H1 (cell line): ENCODE measurements around the gene ZYG11B. TPM values are rescaled to one million over a fixed set of nuclear protein-coding genes. Genes with fewer than 3 reads are reported as not detected.
A peak's percentile ranks its signal among the peaks of the same experiment; 100 is the strongest.

ENCODE experiments used
- CTCF ChIA-PET: fragments of 300-600 bp; sonication (Branson Sonifier 250); formaldehyde crosslinking; loops from one replicate; lab custom pipeline; 2021; ENCODE audit not compliant: partially characterized antibody; lab: Charles Lee
- POLR2A ChIA-PET: fragments of 300-600 bp; sonication (Branson Sonifier 250); formaldehyde crosslinking; loops from one replicate; lab custom pipeline; 2021; ENCODE audit warnings: inconsistent platforms; ENCODE audit not compliant: partially characterized antibody; lab: Charles Lee
- DNase-seq, 2 experiments: peaks; one replicate each; pipeline versions ENCODE4 v3.0.0 to v3.0.0-alpha.2; 2010 to 2022; ENCODE audit warnings: low spot score in 2 of 2, low read depth in 1 of 2, mixed read lengths in 1 of 2
- FAIRE-seq: peaks from 2 replicates; lab custom pipeline; 2011; peaks lifted over from hg19 to GRCh38; lab: Jason Lieb, UNC
- H2AFZ ChIP-seq: 2 replicates; pipeline ENCODE4 v1.8.1; 2012; ENCODE audit warnings: low read length, inconsistent platforms
- H2AK5ac ChIP-seq: 2 replicates; pipeline ENCODE4 v1.6.1; 2013; ENCODE audit warnings: low read depth, low read length
- H2BK120ac ChIP-seq: replicated peaks from 2 replicates; pipeline ENCODE3; 2013; ENCODE audit warnings: low read depth, low read length, inconsistent platforms
- H2BK12ac ChIP-seq: 2 replicates; pipeline ENCODE4 v1.6.1; 2013; ENCODE audit warnings: low read depth, low read length
- H2BK15ac ChIP-seq: 2 replicates; pipeline ENCODE4 v1.6.1; 2013; ENCODE audit warnings: low read length
- H2BK20ac ChIP-seq: 2 replicates; pipeline ENCODE4 v1.6.1; 2013; ENCODE audit warnings: low read length
- H2BK5ac ChIP-seq: 2 replicates; pipeline ENCODE4 v1.6.1; 2013; ENCODE audit warnings: low read depth, low read length
- H3K14ac ChIP-seq: 2 replicates; pipeline ENCODE4 v1.6.1; 2013; ENCODE audit warnings: inconsistent platforms; ENCODE audit not compliant: insufficient read length
- H3K18ac ChIP-seq: 2 replicates; pipeline ENCODE4 v1.6.1; 2013; ENCODE audit warnings: low read length; ENCODE audit errors: extremely low read depth
- H3K23ac ChIP-seq: 2 replicates; pipeline ENCODE4 v1.6.1; 2013; ENCODE audit warnings: inconsistent platforms; ENCODE audit not compliant: insufficient read length
- H3K23me2 ChIP-seq: 2 replicates; pipeline ENCODE4 v1.6.1; 2013; ENCODE audit warnings: low read depth, low read length
- H3K27ac ChIP-seq: 2 replicates; pipeline ENCODE4 v1.6.1; 2011; ENCODE audit warnings: low read depth, low read length, inconsistent platforms
- H3K27me3 ChIP-seq, 4 experiments: replicated peaks in 1 of 4; 1 replicate in 1 of 4; 2 replicates in 3 of 4; pipeline versions ENCODE4 v1.6.1 to v1.8.1; 2011 to 2013; ENCODE audit warnings: low read length in 3 of 4, mild to moderate bottlenecking in 3 of 4, inconsistent platforms in 2 of 4, mixed read lengths in 2 of 4, moderate library complexity in 1 of 4; ENCODE audit not compliant: control insufficient read depth in 3 of 4, insufficient read depth in 3 of 4; ENCODE audit errors: extremely low read depth in 1 of 4
- H3K36me3 ChIP-seq, 4 experiments: 2 replicates each; pipeline versions ENCODE4 v1.6.1 to v1.8.1; 2011 to 2013; ENCODE audit warnings: mild to moderate bottlenecking in 4 of 4, low read length in 3 of 4, moderate library complexity in 2 of 4, control low read depth in 1 of 4, inconsistent platforms in 1 of 4; ENCODE audit not compliant: insufficient read depth in 4 of 4, control insufficient read depth in 2 of 4
- H3K4ac ChIP-seq: replicated peaks from 2 replicates; pipeline ENCODE3; 2013; ENCODE audit warnings: low read length, low read depth, mixed read lengths, inconsistent platforms; ENCODE audit not compliant: insufficient read length
- H3K4me1 ChIP-seq, 4 experiments: replicated peaks in 1 of 4; 1 replicate in 1 of 4; 2 replicates in 3 of 4; pipeline versions ENCODE4 v1.6.1 to v1.8.1; 2011 to 2013; ENCODE audit warnings: low read length in 3 of 4, inconsistent platforms in 2 of 4, mixed read lengths in 1 of 4; ENCODE audit not compliant: insufficient read depth in 4 of 4, control insufficient read depth in 3 of 4
- H3K4me2 ChIP-seq, 2 experiments: 2 replicates each; pipeline versions ENCODE4 v1.6.1 to v1.8.1; 2011 to 2013; ENCODE audit warnings: low read depth in 2 of 2, low read length in 2 of 2, control low read depth in 1 of 2, inconsistent platforms in 1 of 2, mild to moderate bottlenecking in 1 of 2; ENCODE audit not compliant: insufficient read depth in 1 of 2
- H3K4me3 ChIP-seq, 4 experiments: fragments of 200-600, 300-600 bp in 1 of 4; sonication (generic), shearing (Covaris generic), sonication (Bioruptor Twin) in 1 of 4; 2 replicates each; pipeline versions ENCODE4 v1.5.1 to v1.8.1; 2011 to 2016; ENCODE audit warnings: low read length in 4 of 4, low read depth in 3 of 4, control low read depth in 2 of 4, inconsistent platforms in 2 of 4, mild to moderate bottlenecking in 2 of 4, mixed read lengths in 1 of 4, moderate library complexity in 1 of 4; ENCODE audit not compliant: insufficient read depth in 2 of 4; ENCODE audit errors: extremely low read depth in 1 of 4
- H3K56ac ChIP-seq: replicated peaks from 2 replicates; pipeline ENCODE3; 2013; ENCODE audit warnings: low read depth, mild to moderate bottlenecking, mixed read lengths, low read length, inconsistent platforms; ENCODE audit not compliant: insufficient read length
- H3K79me1 ChIP-seq: 2 replicates; pipeline ENCODE4 v1.6.1; 2013; ENCODE audit warnings: low read depth, low read length, control low read depth
- H3K79me2 ChIP-seq, 2 experiments: 2 replicates each; pipeline versions ENCODE4 v1.6.1 to v1.8.1; 2012 to 2013; ENCODE audit warnings: low read length in 2 of 2, mild to moderate bottlenecking in 2 of 2, inconsistent platforms in 1 of 2; ENCODE audit not compliant: insufficient read depth in 2 of 2, control insufficient read depth in 1 of 2
- H3K9ac ChIP-seq, 4 experiments: replicated peaks in 1 of 4; 1 replicate in 1 of 4; 2 replicates in 3 of 4; pipeline versions ENCODE4 v1.6.1 to v1.8.1; 2011 to 2013; ENCODE audit warnings: low read depth in 3 of 4, low read length in 3 of 4, control low read depth in 2 of 4, mild to moderate bottlenecking in 2 of 4, moderate library complexity in 2 of 4, inconsistent platforms in 1 of 4; ENCODE audit errors: extremely low read depth in 1 of 4
- H3K9me3 ChIP-seq, 2 experiments: 2 replicates each; pipeline versions ENCODE4 v1.6.1 to v1.8.1; 2012 to 2013; ENCODE audit warnings: mild to moderate bottlenecking in 2 of 2, moderate library complexity in 2 of 2, control low read depth in 1 of 2, inconsistent platforms in 1 of 2, low read depth in 1 of 2, low read length in 1 of 2, mixed read lengths in 1 of 2; ENCODE audit not compliant: insufficient read depth in 2 of 2
- H4K20me1 ChIP-seq, 2 experiments: replicated peaks in 1 of 2; 2 replicates each; pipeline versions ENCODE3 to v1.8.1; 2011 to 2013; ENCODE audit warnings: inconsistent platforms in 2 of 2, low read length in 2 of 2, mild to moderate bottlenecking in 1 of 2; ENCODE audit not compliant: insufficient read depth in 2 of 2, control insufficient read depth in 1 of 2
- H4K5ac ChIP-seq: 2 replicates; pipeline ENCODE4 v1.6.1; 2013; ENCODE audit warnings: low read length, low read depth, mixed read lengths, inconsistent platforms; ENCODE audit not compliant: insufficient read length
- H4K8ac ChIP-seq: 2 replicates; pipeline ENCODE4 v1.8.0; 2013; ENCODE audit warnings: mild to moderate bottlenecking, moderate library complexity, low read length, inconsistent platforms; ENCODE audit not compliant: insufficient read depth; ENCODE audit errors: extremely low read depth
- H4K91ac ChIP-seq: replicated peaks from 2 replicates; pipeline ENCODE3; 2013; ENCODE audit warnings: low read length, mixed read lengths, inconsistent platforms; ENCODE audit not compliant: insufficient read length
- BACH1 ChIP-seq: IDR thresholded peaks from 2 replicates; pipeline ENCODE4 v1.6.1; 2012; ENCODE audit warnings: low read length, improper control_type of control experiment
- YY1 ChIP-seq: IDR thresholded peaks from 2 replicates; pipeline ENCODE4 v1.6.1; 2011; ENCODE audit warnings: low read depth, mild to moderate bottlenecking, low read length
- WGBS, 2 experiments: shearing (Covaris generic) in 1 of 2; methylation state at CpG; one replicate each; pipeline versions ENCODE4 v1.1.6 to v1.1.7; 2013 to 2015; ENCODE audit warnings: low lambda C conversion rate in 2 of 2, mixed read lengths in 2 of 2, inconsistent platforms in 1 of 2, low coverage in 1 of 2, missing lambda C conversion rate in 1 of 2; ENCODE audit not compliant: insufficient replicate concordance in 2 of 2, insufficient coverage in 1 of 2, insufficient read length in 1 of 2; ENCODE audit errors: extremely low coverage in 1 of 2, missing lambda C conversion rate in 1 of 2; 5-methylcytosine and 5-hydroxymethylcytosine counted together
- polyA plus RNA-seq, 7 experiments: library from polyadenylated mRNA; depleted of rRNA in 3 of 7; stranded (reverse) in 5 of 7; unstranded in 2 of 7; fragments of >200 nt in 5 of 7; fragments of 200-250 nt in 2 of 7; gene quantifications; 1 replicate in 5 of 7; 2 replicates in 1 of 7; 4 replicates in 1 of 7; pipeline versions ENCODE4 v1.2.1 to v1.2.3, GENCODE V29; 2011 to 2013; ENCODE audit warnings: missing spikeins in 2 of 7, mixed read lengths in 2 of 7
- total RNA-seq: library from RNA; stranded (reverse); fragmentation: NEBNext Ultra II Directional; extraction: Animal tissue kit (Norgen Biotek cat#: 25700); gene quantifications from 2 replicates; pipeline ENCODE4 v1.2.1, GENCODE V29; 2021

ZYG11B gene
- total and polyA plus RNA-seq, 2 of the 8 experiments (the other 6 are each of a cell fraction or from before 2014, with no cell fraction given), result 4.4 to 20.9 TPM

DNA sequence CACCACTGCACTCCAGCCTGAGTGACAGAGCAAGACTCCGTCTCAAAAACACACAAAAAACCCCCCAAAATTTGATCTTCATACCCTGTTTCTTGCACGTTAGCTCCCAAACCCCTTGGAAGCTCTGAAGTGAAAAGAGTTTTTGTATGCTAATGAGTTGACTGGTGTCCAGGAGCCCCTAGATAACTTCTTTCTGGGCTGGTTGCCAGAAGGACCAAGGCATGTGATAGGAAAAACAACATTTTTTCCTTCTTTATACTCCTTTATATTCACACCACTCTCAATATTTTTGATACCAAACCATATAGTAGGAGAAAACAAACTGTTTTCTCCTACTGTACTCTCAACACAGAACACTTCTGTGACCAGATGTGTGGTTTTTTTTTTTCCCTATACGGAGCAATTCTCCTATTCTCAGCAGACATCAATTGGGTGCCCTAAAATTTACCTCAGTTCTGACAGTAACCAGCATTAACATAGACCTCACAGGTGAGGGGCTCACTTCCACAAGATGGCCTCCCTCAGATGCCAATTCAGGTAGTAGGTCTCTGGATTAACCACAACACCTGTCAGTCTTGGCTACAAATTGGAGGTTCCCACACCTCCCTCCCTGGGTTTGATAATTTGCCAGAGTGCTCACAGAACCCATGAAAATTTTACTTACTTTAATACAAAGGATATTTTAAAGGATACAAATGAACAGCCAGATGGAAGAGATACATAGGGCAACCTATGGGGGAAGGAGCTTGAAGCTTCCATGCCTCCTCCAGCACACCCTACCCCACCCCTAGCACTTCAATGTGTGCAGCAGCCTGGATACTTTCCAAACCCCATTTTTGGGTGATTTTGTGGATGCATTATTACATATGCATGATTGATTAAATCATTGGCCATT is 25.6 kb downstream of the ZYG11B start:
- H3K9me3 ChIP-seq, result no peaks in the 10 kb centered on the region
- no peak for FAIRE-seq
- H2BK5ac ChIP-seq, result no peak overlapping the region
- no peak overlapping the region for H3K23ac ChIP-seq
- no peaks in the 10 kb centered on the region for H3K36me3 ChIP-seq
- TF ChIP-seq BACH1 (no peak), YY1 (0 out of 2 replicates have a peak, but pooled peaks have one; percentile 49)
- no peak overlapping the region for H3K27ac ChIP-seq
- no peak overlapping the region for H2AFZ ChIP-seq
- DNase-seq, result no peak
- POLR2A ChIA-PET, result interaction anchor here (0.6 kb wide), 1 partner anchor 65 kb away, joined by 3 read pairs; no protein-coding TSS in a partner anchor
- no peak overlapping the region for H3K4ac ChIP-seq
- H2BK12ac ChIP-seq, result no peak overlapping the region
- no peak overlapping the region for H2BK20ac ChIP-seq
- H4K8ac ChIP-seq, result no peak overlapping the region
- no peaks in the 10 kb centered on the region; the same call in 1 of the 2 replicates for H3K23me2 ChIP-seq
- no peak overlapping the region for H3K14ac ChIP-seq
- H3K4me3 ChIP-seq, result no peak overlapping the region
- CTCF ChIA-PET, result no interaction called here
- no peaks in the 10 kb centered on the region for H3K27me3 ChIP-seq
- H3K9ac ChIP-seq, result no peak overlapping the region
- H4K5ac ChIP-seq, result no peak overlapping the region
- H3K79me1 ChIP-seq, result no peaks in the 10 kb centered on the region
- no peak overlapping the region for H2BK120ac ChIP-seq
- H3K56ac ChIP-seq, result no peak overlapping the region
- H3K18ac ChIP-seq, result no peak overlapping the region
- no peak overlapping the region for H3K4me2 ChIP-seq
- H4K91ac ChIP-seq, result no peak overlapping the region
- H2AK5ac ChIP-seq, result no peak overlapping the region
- WGBS, 2 experiments, result 84% methylated on average over 3 of the region's 3 CpGs; no CpG with 5 or more reads in 1 of the 2 experiments
- 0 out of 4 replicates have a peak, but pooled peaks cover 0 to 5% of the 10 kb centered on the region in 2 experiments for H3K79me2 ChIP-seq
- peaks cover 0 to 3% (median 0%) of the 10 kb centered on the region in 4 experiments; a peak in 1 of 7 replicates for H3K4me1 ChIP-seq
- H2BK15ac ChIP-seq, result no peak overlapping the region
- no peaks in the 10 kb centered on the region for H4K20me1 ChIP-seq
